Mesothelial cell of epicardium (in vitro differentiated cells): ENCODE measurements around the gene CTNNA3. TPM values are rescaled to one million over a fixed set of nuclear protein-coding genes. Genes with fewer than 3 reads are reported as not detected.
"Not testable (repeated sequence)": the region's sequence is repeated elsewhere in the genome, so short reads cannot be mapped to it uniquely, and the experiment has no call there.

ENCODE experiments used
- DNase-seq, 2 experiments: peaks; one replicate each; pipeline ENCODE4 v3.0.0; 2021; ENCODE audit warnings: low spot score in 2 of 2; ENCODE audit not compliant: unreplicated experiment in 2 of 2
- H3K27ac Mint-ChIP-seq: 2 replicates; pipeline ENCODE4 v1.8.0; 2021; ENCODE audit warnings: mixed read lengths
- H3K27me3 Mint-ChIP-seq: 2 replicates; pipeline ENCODE4 v1.8.0; 2021; ENCODE audit warnings: low read depth, mixed read lengths
- H3K36me3 Mint-ChIP-seq: 2 replicates; pipeline ENCODE4 v1.8.0; 2021; ENCODE audit warnings: mixed read lengths
- H3K4me1 Mint-ChIP-seq: 2 replicates; pipeline ENCODE4 v1.8.0; 2021; ENCODE audit warnings: mixed read lengths
- H3K4me3 Mint-ChIP-seq: 2 replicates; pipeline ENCODE4 v1.8.0; 2021; ENCODE audit warnings: mild to moderate bottlenecking, moderate library complexity, mixed read lengths
- H3K9me3 Mint-ChIP-seq: 2 replicates; pipeline ENCODE4 v1.8.0; 2021; ENCODE audit warnings: mixed read lengths
- CTCF ChIP-seq: fragments of 200-600 bp; sonication (generic); IDR thresholded peaks from one replicate; pipeline ENCODE4 v1.5.0; 2021; ENCODE audit warnings: antibody characterized with exemption; ENCODE audit not compliant: unreplicated experiment
- total RNA-seq: library from RNA; stranded (reverse); gene quantifications from 3 replicates; pipeline ENCODE4 v1.2.1, GENCODE V29; 2021

CTNNA3 gene
- total RNA-seq, 1 donor from 2014 or later, result 14.2 TPM

DNA sequence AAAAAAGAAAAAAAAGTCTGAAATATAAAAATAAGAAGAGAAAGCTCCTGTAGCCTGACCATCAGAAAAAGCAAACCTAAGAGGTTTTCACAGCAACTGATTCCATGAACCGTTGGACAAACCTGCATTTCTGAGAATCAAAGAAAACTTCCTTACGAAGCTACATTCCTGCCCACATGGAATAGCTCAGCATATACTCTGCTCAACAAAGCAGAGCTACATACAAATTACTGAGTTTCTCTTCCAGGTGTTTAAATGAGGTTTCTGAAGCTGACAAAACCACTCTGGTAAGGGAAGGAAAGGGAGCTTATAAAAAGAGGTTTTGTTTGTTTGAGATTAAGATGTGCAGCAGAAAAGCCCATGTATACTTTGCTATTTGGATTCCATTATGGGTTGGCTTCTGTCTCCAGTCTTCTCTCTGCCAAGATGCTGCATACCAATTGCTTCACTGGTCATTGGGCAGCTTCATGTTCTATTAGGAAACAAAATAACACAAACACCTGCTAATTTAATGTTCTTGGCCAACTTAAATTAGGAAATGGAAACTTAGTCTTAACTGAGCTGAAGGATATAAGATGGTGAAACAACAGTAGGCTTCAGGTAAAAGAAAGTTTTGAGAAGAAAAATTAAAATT lies 456.0 kb downstream of the CTNNA3 start:
- no peak overlapping the region for H3K4me3 Mint-ChIP-seq
- H3K4me1 Mint-ChIP-seq, result no peaks in the 10 kb centered on the region
- no peaks in the 10 kb centered on the region for H3K27me3 Mint-ChIP-seq
- DNase-seq, result no peak
- TF ChIP-seq CTCF, result no peak
- peaks cover 4% of the 10 kb centered on the region for H3K9me3 Mint-ChIP-seq
- no peak overlapping the region for H3K27ac Mint-ChIP-seq
- H3K36me3 Mint-ChIP-seq, result no peaks in the 10 kb centered on the region

DNA sequence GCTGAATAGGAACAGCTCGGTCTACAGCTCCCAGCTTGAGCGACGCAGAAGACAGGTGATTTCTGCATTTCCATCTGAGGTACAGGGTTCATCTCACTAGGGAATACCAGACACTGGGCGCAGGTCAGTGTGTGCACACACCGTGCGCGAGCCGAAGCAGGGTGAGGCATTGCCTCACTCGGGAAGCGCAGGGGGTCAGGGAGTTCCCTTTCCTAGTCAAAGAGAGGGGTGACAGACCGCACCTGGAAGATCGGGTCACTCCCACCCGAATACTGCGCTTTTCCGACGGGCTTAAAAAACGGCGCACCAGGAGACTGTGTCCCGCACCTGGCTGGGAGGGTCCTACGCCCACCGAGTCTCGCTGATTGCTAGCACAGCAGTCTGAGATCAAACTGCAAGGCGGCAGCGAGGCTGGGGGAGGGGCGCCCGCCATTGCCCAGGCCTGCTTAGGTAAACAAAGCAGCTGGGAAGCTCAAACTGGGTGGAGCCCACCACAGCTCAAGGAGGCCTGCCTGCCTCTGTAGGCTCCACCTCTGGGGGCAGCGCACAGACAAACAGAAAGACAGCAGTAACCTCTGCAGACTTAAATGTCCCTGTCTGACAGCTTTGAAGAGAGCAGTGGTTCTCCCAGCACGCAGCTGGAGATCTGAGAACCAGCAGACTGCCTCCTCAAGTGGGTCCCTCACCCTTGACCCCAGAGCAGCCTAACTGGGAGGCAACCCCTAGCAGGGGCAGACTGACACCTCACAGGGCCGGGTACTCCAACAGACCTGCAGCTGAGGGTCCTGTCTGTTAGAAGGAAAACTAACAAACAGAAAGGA lies 465.1 kb downstream of the CTNNA3 start:
- Mint-ChIP-seq H3K4me3 (peak overlapping the region; percentile 86), H3K36me3 (peaks cover 29% of the 10 kb centered on the region)

DNA sequence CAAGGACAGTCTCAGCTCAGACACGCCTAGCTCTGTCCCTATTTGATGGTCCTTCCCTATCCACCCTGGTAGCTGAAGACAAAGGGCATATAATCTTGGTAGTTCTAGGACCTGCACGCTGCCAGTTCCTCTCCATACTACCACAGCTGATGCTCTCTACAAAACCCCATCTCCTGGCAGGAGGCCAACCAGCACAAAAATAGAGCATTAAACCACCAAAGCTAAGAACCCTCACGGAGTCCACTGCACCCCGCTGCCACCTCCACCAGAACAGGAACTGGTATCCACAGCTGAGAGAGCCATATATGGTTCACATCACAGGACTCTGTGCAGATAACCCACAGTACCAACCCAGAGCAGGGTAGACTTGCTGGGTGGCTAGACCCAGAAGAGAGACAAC lies 470.8 kb downstream of the CTNNA3 start:
- Mint-ChIP-seq H3K4me3 (no peak overlapping the region), H3K4me1 (peaks cover 2% of the 10 kb centered on the region), H3K9me3 (peaks cover 50% of the 10 kb centered on the region), H3K36me3 (peaks cover 25% of the 10 kb centered on the region), H3K27ac (no peak overlapping the region), H3K27me3 (peaks cover 1% of the 10 kb centered on the region)
- TF ChIP-seq CTCF, result no peak
- no peak for DNase-seq

More for the DNA sequence above, 465.1 kb downstream of the CTNNA3 start:
- H3K4me1 Mint-ChIP-seq, H3K27me3 Mint-ChIP-seq, DNase-seq: not testable (repeated sequence)
- H3K27ac Mint-ChIP-seq, result peak overlapping the region; percentile 83
- H3K9me3 Mint-ChIP-seq, result peaks cover 46% of the 10 kb centered on the region

- H3K27me3 Mint-ChIP-seq, result peaks cover 1% of the 10 kb centered on the region
- no peak overlapping the region for H3K4me3 Mint-ChIP-seq
- H3K36me3 Mint-ChIP-seq, result peaks cover 18% of the 10 kb centered on the region
- no peak overlapping the region for H3K27ac Mint-ChIP-seq
- H3K9me3 Mint-ChIP-seq, result peaks cover 43% of the 10 kb centered on the region
- DNase-seq, result no peak
- peaks cover 2% of the 10 kb centered on the region for H3K4me1 Mint-ChIP-seq
- TF ChIP-seq CTCF, result no peak
These were observed 471.4 kb downstream of the CTNNA3 start for GRCh38 chr10:67224553-67224952.

GRCh38 chr10:67222934-67223333 lies 473.1 kb downstream of the CTNNA3 start:
- DNase-seq, result no peak
- Mint-ChIP-seq H3K9me3 (peaks cover 29% of the 10 kb centered on the region), H3K4me1 (peaks cover 2% of the 10 kb centered on the region), H3K36me3 (peaks cover 11% of the 10 kb centered on the region), H3K27me3 (peaks cover 1% of the 10 kb centered on the region), H3K4me3 (no peak overlapping the region), H3K27ac (no peak overlapping the region)
- TF ChIP-seq CTCF, result no peak

DNA sequence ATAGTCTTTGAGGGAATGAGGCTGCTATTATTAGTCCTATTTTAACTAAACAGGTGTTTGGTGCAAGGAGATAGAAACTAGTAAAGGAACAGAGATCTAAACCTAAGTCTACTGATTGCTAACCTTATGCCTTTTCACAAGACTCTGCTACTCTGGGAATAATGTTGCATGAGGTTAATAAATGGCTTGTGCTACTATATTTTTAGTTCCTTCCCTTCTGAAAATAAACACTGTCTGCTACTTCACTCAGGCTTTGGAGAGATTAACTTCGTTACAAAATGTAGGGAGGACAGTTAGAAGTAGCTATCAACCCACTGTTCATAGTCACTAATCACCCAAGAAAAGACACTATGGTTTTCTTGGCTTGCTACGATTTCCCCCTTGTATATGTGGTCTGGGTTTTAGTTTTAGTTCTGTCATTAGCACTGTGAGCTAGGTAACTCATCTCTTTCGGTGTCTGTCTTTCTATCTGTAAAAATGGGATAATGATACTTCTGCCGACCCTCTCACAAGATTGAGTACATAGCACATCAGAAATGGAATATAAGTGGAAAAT lies 474.0 kb downstream of the CTNNA3 start:
- no peak overlapping the region for H3K27ac Mint-ChIP-seq
- peaks cover 2% of the 10 kb centered on the region for H3K4me1 Mint-ChIP-seq
- H3K9me3 Mint-ChIP-seq, result peaks cover 21% of the 10 kb centered on the region
- no peak for TF ChIP-seq CTCF
- H3K36me3 Mint-ChIP-seq, result peaks cover 6% of the 10 kb centered on the region
- peaks cover 1% of the 10 kb centered on the region for H3K27me3 Mint-ChIP-seq
- DNase-seq, result no peak
- H3K4me3 Mint-ChIP-seq, result no peak overlapping the region
